Measurements from ENCODE around the gene KDM4B.

GRCh38 chr19:5120833-5121232, 151.9 kb downstream of the KDM4B start:
- TF ChIP-seq, protein P1, sequence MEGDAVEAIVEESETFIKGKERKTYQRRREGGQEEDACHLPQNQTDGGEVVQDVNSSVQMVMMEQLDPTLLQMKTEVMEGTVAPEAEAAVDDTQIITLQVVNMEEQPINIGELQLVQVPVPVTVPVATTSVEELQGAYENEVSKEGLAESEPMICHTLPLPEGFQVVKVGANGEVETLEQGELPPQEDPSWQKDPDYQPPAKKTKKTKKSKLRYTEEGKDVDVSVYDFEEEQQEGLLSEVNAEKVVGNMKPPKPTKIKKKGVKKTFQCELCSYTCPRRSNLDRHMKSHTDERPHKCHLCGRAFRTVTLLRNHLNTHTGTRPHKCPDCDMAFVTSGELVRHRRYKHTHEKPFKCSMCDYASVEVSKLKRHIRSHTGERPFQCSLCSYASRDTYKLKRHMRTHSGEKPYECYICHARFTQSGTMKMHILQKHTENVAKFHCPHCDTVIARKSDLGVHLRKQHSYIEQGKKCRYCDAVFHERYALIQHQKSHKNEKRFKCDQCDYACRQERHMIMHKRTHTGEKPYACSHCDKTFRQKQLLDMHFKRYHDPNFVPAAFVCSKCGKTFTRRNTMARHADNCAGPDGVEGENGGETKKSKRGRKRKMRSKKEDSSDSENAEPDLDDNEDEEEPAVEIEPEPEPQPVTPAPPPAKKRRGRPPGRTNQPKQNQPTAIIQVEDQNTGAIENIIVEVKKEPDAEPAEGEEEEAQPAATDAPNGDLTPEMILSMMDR (IDR thresholded peaks at IDR 0.05; ENCODE audit: borderline replicate concordance, extremely low read depth, low read length, poor library complexity, severe bottlenecking): no peak
- TF ChIP-seq EZH2 (IDR thresholded peaks at IDR 0.05; ENCODE audit: borderline replicate concordance, low read depth, low read length, severe bottlenecking): no peak

Measured in DND-41 (cell line).